HG03039 (cell line): Measurements from ENCODE around the gene SERPINB7.

Experiments used
- ATAC-seq: cut with Tn5 transposase; IDR thresholded peaks from one replicate; pipeline ENCODE4 v1.9.1; 2021; ENCODE audit warnings: mild to moderate bottlenecking, moderate library complexity; ENCODE audit not compliant: unreplicated experiment

The SERPINB7 gene

GRCh38 chr18:63837590-63837989 lies 62.4 kb downstream of the SERPINB7 start:
- ATAC-seq = no peak

- ATAC-seq = no peak
These were observed 67.8 kb downstream of the SERPINB7 start for GRCh38 chr18:63843008-63843407.

- ATAC-seq = no peak
These were observed 69.0 kb downstream of the SERPINB7 start for GRCh38 chr18:63844254-63844653.

GRCh38 chr18:63848159-63848558 lies 72.9 kb downstream of the SERPINB7 start:
- ATAC-seq = no peak

DNA sequence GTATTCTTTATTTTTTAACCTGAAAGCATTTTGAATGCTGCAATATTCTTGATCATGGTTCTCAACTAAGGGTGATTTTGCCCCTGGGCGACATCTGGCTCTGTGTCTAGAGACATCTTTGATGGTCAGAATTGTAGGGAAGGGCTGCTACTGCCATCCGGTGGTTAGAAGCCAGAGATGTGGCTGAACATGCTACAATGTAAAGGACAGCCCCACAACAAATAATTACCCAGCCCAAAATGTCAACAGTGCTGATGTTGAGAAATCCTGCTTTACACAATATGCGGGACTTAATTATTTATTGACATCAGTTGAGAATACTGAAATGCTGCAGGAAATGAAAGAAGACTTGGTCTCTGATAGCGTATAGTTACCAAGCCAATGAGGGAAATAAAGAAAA lies 74.8 kb downstream of the SERPINB7 start:
- ATAC-seq = peak; percentile 67

GRCh38 chr18:63850636-63851035 lies 75.4 kb downstream of the SERPINB7 start:
- no peak for ATAC-seq
